GM21723 (cell line): ENCODE results near the gene LZTS2.

ENCODE experiments used
- ATAC-seq: cut with Tn5 transposase; IDR thresholded peaks from one replicate; pipeline ENCODE4 v1.9.1; 2021; ENCODE audit warnings: mild to moderate bottlenecking, moderate library complexity; ENCODE audit not compliant: unreplicated experiment

LZTS2 gene

GRCh38 chr10:100978121-100978900 is 21.3 kb upstream of the LZTS2 start:
- no peak for ATAC-seq

GRCh38 chr10:100978901-100979195 is 20.8 kb upstream of the LZTS2 start:
- ATAC-seq = no peak

- ATAC-seq = no peak
Observed at GRCh38 chr10:100979791-100980272, 19.8 kb upstream of the LZTS2 start.

GRCh38 chr10:100980311-100980710 is 19.3 kb upstream of the LZTS2 start:
- no peak for ATAC-seq

- no peak for ATAC-seq
Observed at GRCh38 chr10:100980711-100981110, 18.9 kb upstream of the LZTS2 start.

- no peak for ATAC-seq
Observed at GRCh38 chr10:100981178-100981772, 18.3 kb upstream of the LZTS2 start.

- ATAC-seq = no peak
Observed at GRCh38 chr10:100982916-100983830, 16.4 kb upstream of the LZTS2 start.

GRCh38 chr10:100983868-100984671 is 15.5 kb upstream of the LZTS2 start:
- no peak for ATAC-seq

- no peak for ATAC-seq
Observed at GRCh38 chr10:100984672-100985177, 14.9 kb upstream of the LZTS2 start.

- ATAC-seq = no peak
Observed at GRCh38 chr10:100985336-100985735, 14.3 kb upstream of the LZTS2 start.

GRCh38 chr10:100986623-100986951 is 13.0 kb upstream of the LZTS2 start:
- no peak for ATAC-seq

- ATAC-seq = peak; percentile 80
Observed at GRCh38 chr10:100986952-100987684, 12.5 kb upstream of the LZTS2 start, which contains the start of the genes MRPL43 and TWNK. MRPL43 (minus strand) TSS chr10:100987497; CDS start chr10:100987443, 54 bp downstream. TWNK (plus strand) TSS chr10:100987543; CDS start chr10:100988211, 668 bp downstream.

- no peak for ATAC-seq
Observed at GRCh38 chr10:100987685-100988049, 11.9 kb upstream of the LZTS2 start.

- no peak for ATAC-seq
Observed at GRCh38 chr10:100988166-100988565, 11.4 kb upstream of the LZTS2 start.

GRCh38 chr10:100989088-100989487 is 10.5 kb upstream of the LZTS2 start:
- no peak for ATAC-seq

- ATAC-seq = no peak
Observed at GRCh38 chr10:100993986-100994708, 5.5 kb upstream of the LZTS2 start.

- no peak for ATAC-seq
Observed at GRCh38 chr10:100995181-100995580, 4.4 kb upstream of the LZTS2 start.

- ATAC-seq = peak; percentile 27
Observed at GRCh38 chr10:100996678-100997359, 2.8 kb upstream of the LZTS2 start.
